Brain microvascular endothelial cell (primary cell): Measurements from ENCODE around the gene PRDM7.

Experiments used
- DNase-seq: peaks from one replicate; pipeline ENCODE4 v3.0.0-alpha.2; 2020
- H3K27ac ChIP-seq: fragments of 250-450 bp; sonication (Bioruptor Pico); 2 replicates; pipeline ENCODE4 v1.5.1; 2020; ENCODE audit warnings: mild to moderate bottlenecking, moderate library complexity
- H3K27me3 ChIP-seq: fragments of 250-450 bp; sonication (Bioruptor Pico); replicated peaks from 2 replicates; pipeline ENCODE4 v1.5.1; 2020; ENCODE audit warnings: mild to moderate bottlenecking
- H3K36me3 ChIP-seq: fragments of 250-450 bp; sonication (Bioruptor Pico); replicated peaks from 2 replicates; pipeline ENCODE4 v1.5.1; 2020; ENCODE audit warnings: mild to moderate bottlenecking
- H3K4me3 ChIP-seq: 2 replicates; pipeline ENCODE4 v1.5.1; 2011; ENCODE audit warnings: low read depth, mild to moderate bottlenecking, control low read depth, low read length, moderate library complexity
- in situ Hi-C: cut with HindIII; loops from 2 replicates; pipeline ENCODE4 v1.10.0; 2017; ENCODE audit warnings: low sequenced_read_pairs, low pct_ligation_motif_present
- TF ChIP-seq, protein P1 (sequence below): IDR thresholded peaks from 2 replicates; pipeline ENCODE4 v1.5.1; 2011; ENCODE audit warnings: low read depth, mild to moderate bottlenecking, moderate library complexity, low read length, control low read depth, inconsistent platforms; ENCODE audit errors: missing control alignments

PRDM7 gene

DNA sequence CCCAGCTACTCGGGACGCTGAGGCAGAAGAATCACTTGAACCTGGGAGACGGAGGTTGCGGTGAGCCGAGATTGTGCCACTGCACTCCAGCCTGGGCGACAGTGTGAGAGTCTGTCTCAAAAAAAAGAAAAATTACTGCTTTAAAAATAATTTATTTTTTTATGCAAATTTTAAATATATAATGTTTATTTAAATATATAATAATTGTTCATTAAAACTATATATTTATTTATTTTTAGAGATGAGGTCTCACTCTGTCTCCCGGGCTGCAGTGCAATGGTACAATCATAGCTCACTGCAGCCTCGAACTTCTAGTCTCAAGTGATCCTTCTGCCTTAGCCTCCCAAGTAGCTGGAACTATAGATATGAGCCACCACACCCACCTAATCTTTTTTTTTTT lies 42.6 kb downstream of the PRDM7 start:
- H3K36me3 ChIP-seq: peaks cover 43% of the 10 kb centered on the region
- no peak overlapping the region for H3K27ac ChIP-seq
- H3K27me3 ChIP-seq: no peaks in the 10 kb centered on the region
- TF ChIP-seq, protein P1, sequence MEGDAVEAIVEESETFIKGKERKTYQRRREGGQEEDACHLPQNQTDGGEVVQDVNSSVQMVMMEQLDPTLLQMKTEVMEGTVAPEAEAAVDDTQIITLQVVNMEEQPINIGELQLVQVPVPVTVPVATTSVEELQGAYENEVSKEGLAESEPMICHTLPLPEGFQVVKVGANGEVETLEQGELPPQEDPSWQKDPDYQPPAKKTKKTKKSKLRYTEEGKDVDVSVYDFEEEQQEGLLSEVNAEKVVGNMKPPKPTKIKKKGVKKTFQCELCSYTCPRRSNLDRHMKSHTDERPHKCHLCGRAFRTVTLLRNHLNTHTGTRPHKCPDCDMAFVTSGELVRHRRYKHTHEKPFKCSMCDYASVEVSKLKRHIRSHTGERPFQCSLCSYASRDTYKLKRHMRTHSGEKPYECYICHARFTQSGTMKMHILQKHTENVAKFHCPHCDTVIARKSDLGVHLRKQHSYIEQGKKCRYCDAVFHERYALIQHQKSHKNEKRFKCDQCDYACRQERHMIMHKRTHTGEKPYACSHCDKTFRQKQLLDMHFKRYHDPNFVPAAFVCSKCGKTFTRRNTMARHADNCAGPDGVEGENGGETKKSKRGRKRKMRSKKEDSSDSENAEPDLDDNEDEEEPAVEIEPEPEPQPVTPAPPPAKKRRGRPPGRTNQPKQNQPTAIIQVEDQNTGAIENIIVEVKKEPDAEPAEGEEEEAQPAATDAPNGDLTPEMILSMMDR: no peak
- no peak for DNase-seq
- in situ Hi-C loops: no loop called here
- no peak overlapping the region for H3K4me3 ChIP-seq

DNA sequence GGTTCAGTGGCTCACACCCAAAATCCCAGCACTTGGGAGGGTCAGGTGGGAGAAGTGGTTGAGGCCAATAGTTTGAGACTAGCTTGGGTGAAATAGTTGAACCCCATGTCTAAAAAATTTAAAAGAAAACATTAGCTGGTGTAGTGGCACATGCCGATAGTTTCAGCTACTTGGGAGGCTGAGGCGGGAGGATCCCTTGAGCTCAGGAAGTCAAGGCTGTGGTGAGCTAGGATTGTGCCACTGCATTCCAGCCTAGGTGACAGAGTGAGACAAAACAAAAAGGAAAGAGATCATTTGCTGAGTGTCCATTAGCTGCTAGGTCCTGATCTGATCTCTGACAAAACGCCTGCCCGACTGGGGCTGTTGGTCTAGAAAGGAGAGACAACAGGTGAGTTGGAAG lies 43.7 kb downstream of the PRDM7 start:
- Histone ChIP-seq H3K27me3 (no peaks in the 10 kb centered on the region), H3K4me3 (no peak overlapping the region), H3K27ac (no peak overlapping the region), H3K36me3 (peaks cover 36% of the 10 kb centered on the region)
- DNase-seq: no peak
- TF ChIP-seq, protein P1: no peak
- in situ Hi-C loops: no loop called here

GRCh38 chr16:90032674-90033331 lies 44.3 kb downstream of the PRDM7 start:
- H3K36me3 ChIP-seq: peaks cover 33% of the 10 kb centered on the region

DNA sequence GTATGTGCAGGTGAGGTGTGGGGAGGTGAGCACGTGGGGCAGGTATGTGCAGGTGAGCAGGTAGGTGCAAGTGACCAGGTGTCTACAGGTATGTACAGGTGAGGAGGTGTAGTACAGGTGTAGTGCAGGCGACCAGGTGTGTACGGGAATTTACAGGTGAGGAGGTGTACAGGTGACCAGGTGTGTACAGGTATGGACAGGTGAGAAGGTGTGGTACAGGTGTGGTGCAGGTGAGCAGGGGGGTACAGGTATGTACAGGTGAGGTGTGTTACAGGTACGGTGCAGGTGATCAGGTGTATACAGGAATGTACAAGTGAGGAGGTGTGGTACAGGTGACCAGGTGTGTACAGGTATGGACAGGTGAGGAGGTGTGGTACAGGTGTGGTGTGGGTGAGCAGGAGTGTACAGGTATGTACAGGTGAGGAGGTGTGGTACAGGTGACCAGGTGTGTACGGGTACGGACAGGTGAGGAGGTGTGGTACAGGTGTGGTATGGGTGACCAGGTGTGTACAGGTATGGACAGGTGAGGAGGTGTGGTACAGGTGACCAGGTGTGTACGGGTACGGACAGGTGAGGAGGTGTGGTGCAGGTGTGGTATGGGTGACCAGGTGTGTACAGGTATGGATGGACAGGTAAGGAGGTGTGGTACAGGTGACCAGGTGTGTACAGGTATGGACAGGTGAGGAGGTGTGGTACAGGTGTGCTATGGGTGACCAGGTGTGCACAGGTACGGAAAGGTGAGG lies 45.0 kb downstream of the PRDM7 start:
- peaks cover 29% of the 10 kb centered on the region for H3K36me3 ChIP-seq
- H3K27ac ChIP-seq: no peak overlapping the region
- DNase-seq: no peak
- in situ Hi-C loops: no loop called here
- H3K4me3 ChIP-seq: no peak overlapping the region
- TF ChIP-seq, protein P1: no peak
- H3K27me3 ChIP-seq: no peaks in the 10 kb centered on the region

More at GRCh38 chr16:90032674-90033331, 44.3 kb downstream of the PRDM7 start:
- DNase-seq: no peak
- in situ Hi-C loops: no loop called here
- TF ChIP-seq, protein P1: no peak
- no peak overlapping the region for H3K27ac ChIP-seq
- no peak overlapping the region for H3K4me3 ChIP-seq
- H3K27me3 ChIP-seq: no peaks in the 10 kb centered on the region

- Histone ChIP-seq H3K27me3 (no peaks in the 10 kb centered on the region), H3K27ac (no peak overlapping the region), H3K4me3 (no peak overlapping the region), H3K36me3 (peaks cover 22% of the 10 kb centered on the region)
- in situ Hi-C loops: no loop called here
- TF ChIP-seq, protein P1: no peak
- no peak for DNase-seq
Observed at GRCh38 chr16:90031186-90031930, 45.8 kb downstream of the PRDM7 start.
